Ecto neural progenitor cell (in vitro differentiated cells): Measurements from ENCODE around the gene GLCE.
"Not testable (repeated sequence)": the region's sequence is repeated elsewhere in the genome, so short reads cannot be mapped to it uniquely, and the experiment has no call there.

ENCODE experiments used
- DNase-seq: peaks from one replicate; pipeline ENCODE4 v3.0.0-alpha.2; 2018; ENCODE audit warnings: low spot score

Gene GLCE

DNA sequence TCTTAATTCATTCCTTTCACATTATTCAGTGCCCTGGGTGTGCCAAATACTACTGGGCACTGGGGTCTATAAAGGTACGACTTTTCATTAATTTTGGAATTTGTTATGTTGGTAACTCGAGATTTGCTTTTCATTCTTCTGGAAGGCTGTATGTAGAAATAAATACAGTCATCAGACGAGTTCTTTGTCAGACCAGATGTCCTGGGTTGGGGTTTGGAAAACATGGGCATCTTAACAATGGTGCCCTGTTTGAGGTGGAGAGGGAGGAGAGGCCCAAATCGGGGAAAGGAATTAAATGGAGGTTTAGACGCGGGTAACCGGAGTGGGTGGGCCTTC lies 662 bp upstream of the GLCE start:
- DNase-seq = no peak

GRCh38 chr15:69161079-69161877 lies 843 bp downstream of the GLCE start:
- peak; percentile 69 for DNase-seq

DNA sequence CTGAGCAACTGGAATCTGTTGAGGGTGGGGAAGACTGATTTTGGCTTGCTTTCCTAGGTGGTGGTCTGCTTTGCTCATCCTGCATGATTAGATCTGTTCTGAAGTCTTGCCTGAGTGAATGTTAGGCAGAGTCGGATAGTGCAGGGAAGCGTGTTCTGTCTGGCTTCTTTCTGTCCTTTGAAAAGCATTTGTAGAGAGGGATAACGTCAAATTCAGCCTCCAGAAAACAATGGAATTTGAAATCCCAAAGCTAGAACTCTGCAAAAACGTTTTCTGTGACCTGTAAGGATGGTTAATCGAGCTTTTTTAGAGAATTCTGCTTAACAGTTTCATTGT lies 1.4 kb downstream of the GLCE start:
- no peak for DNase-seq

- DNase-seq = no peak
Measured at GRCh38 chr15:69163141-69163669, 2.8 kb downstream of the GLCE start.

GRCh38 chr15:69164807-69165636 lies 4.6 kb downstream of the GLCE start:
- DNase-seq = no peak

- DNase-seq = no peak
Measured at GRCh38 chr15:69165637-69166025, 5.2 kb downstream of the GLCE start.

GRCh38 chr15:69167218-69167846 lies 6.9 kb downstream of the GLCE start:
- DNase-seq = no peak

DNA sequence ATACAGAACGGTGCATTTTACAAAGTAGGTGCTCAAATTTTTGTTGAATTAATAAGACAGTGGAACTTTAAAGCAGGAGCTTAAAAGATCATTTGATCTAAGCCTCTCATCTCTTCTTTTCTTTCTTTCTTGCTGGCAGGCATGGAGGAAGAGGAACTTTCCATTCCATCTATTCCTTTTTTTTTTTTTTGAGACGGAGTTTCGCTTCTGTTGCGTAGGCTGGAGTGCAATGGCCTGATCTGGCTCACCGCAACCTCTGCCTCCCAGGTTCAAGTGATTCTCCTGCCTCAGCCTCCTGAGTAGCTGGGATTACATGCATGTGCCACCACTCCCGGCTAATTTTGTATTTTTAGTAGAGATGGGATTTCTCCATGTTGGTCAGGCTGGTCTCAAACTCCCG lies 7.9 kb downstream of the GLCE start:
- DNase-seq = not testable (repeated sequence)

DNA sequence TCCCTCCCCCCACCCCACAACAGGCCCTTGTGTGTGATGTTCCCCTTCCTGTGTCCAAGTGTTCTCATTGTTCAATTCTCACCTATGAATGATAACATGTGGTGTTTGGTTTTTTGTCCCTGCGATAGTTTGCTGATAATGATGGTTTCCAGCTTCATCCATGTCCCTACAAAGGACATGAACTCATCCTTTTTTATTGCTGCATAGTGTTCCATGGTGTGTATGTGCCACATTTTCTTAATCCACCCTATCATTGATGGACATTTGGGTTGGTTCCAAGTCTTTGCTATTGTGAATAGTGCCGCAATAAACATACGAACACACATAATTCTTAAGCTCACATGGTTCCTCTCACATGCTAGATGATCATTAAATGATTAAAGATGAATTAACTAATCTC lies 9.1 kb downstream of the GLCE start:
- not testable (repeated sequence) for DNase-seq

- DNase-seq = no peak
Measured at GRCh38 chr15:69170597-69170996, 10.2 kb downstream of the GLCE start.

DNA sequence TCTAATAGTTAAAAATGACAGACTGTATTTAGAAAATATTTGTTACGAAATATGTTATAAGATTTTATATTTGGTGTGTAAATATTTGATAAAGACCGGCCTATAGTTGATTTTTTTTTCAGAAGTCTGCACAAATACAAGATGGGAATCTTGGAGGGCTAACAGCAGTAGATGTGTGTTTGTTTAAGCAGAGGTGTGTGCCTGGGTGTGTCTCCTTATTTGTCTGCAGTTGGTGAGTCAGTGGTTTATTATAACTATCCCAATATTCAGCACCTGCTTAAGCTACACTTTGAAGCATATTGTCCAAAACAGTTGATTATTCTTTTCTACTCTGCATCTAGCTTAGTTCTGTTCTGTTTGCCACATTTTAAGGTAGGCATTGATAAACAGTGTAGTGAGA lies 12.4 kb downstream of the GLCE start:
- no peak for DNase-seq

DNA sequence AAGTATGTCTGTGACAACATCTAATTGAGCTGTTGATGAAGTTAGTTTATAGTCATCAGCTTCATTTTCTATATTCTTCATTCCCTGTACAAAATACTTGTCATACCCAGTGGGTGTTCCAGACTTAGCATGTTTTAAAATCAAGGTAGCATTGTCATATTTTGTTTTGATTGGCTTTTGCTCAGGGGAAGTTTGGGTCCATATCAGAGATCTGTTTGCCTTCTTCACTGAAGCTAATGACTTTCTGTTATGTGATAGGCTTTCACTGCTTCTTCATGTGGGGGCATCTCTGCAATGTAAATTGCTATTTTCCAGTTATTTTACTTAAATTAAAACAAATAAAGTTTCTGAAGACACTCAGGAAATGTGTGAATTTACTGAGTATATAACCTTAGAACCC lies 15.1 kb downstream of the GLCE start:
- no peak for DNase-seq

GRCh38 chr15:69181424-69181823 lies 21.0 kb downstream of the GLCE start:
- no peak for DNase-seq

GRCh38 chr15:69185216-69185615 lies 24.8 kb downstream of the GLCE start:
- no peak for DNase-seq

- DNase-seq = no peak
Measured at GRCh38 chr15:69185706-69186105, 25.3 kb downstream of the GLCE start.

GRCh38 chr15:69189157-69189556 lies 28.7 kb downstream of the GLCE start:
- DNase-seq = no peak

GRCh38 chr15:69190091-69190490 lies 29.7 kb downstream of the GLCE start:
- DNase-seq = no peak

DNA sequence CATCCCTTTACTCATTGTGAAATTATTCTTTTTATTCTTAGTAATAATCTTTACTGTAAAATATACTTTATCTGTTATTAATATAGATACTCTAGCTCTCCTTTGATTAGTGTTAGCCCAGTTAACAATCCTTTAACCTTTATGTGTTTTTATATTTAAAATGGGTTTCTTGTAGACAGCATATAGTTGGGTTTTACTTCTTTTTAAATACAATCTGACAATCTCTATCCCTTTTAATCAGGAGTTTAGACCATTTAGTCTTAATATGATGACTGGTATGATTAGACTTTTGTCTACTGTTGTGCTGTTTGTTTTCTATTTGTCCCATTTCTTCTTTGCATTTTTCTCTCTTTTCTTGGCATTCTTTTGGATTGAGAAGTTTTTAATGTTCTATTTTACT lies 30.1 kb downstream of the GLCE start:
- DNase-seq = no peak

GRCh38 chr15:69194025-69194827 lies 33.8 kb downstream of the GLCE start:
- DNase-seq = no peak

DNA sequence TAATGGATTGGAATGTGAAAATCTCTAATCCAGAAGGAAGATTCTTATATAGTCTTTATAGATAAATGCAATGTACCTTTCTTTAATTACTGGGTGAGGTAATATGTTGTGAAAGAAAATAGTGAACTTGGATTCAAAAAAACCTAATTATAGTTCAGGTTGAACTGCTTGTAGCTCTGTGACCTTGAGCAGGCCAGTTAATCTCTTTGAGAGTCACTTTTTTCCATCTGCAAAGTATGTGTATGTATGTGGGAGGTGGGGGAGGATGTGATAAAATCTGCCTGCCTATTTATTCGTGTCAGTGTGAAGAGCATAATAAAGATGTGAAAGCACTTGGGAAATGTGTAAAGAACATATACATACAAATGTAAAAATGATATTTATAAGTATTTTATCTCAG lies 34.4 kb downstream of the GLCE start:
- DNase-seq = no peak

GRCh38 chr15:69200832-69201745 lies 40.7 kb downstream of the GLCE start:
- no peak for DNase-seq
